ENCODE results near the gene AGR3.

Gene AGR3

GRCh38 chr7:16826060-16826459 lies 55.7 kb downstream of the AGR3 start:
- DNase-seq (ENCODE audit: low read depth) = no peak

GRCh38 chr7:16822029-16822428 lies 59.8 kb downstream of the AGR3 start:
- DNase-seq (ENCODE audit: low read depth) = no peak

- DNase-seq (ENCODE audit: low read depth) = no peak
Observed at GRCh38 chr7:16818732-16819131, 63.1 kb downstream of the AGR3 start.

- no peak for DNase-seq (ENCODE audit: low read depth)
Observed at GRCh38 chr7:16817536-16817935, 64.2 kb downstream of the AGR3 start.

GRCh38 chr7:16816824-16817223 lies 65.0 kb downstream of the AGR3 start:
- no peak for DNase-seq (ENCODE audit: low read depth)

- no peak for DNase-seq (ENCODE audit: low read depth)
Observed at GRCh38 chr7:16815001-16815400, 66.8 kb downstream of the AGR3 start.

GRCh38 chr7:16813232-16813616 lies 68.6 kb downstream of the AGR3 start:
- DNase-seq (ENCODE audit: low read depth) = no peak

GRCh38 chr7:16812542-16813231 lies 69.1 kb downstream of the AGR3 start:
- no peak for DNase-seq (ENCODE audit: low read depth)

- no peak for DNase-seq (ENCODE audit: low read depth)
Observed at GRCh38 chr7:16811551-16811950, 70.2 kb downstream of the AGR3 start.

- no peak for DNase-seq (ENCODE audit: low read depth)
Observed at GRCh38 chr7:16810573-16810972, 71.2 kb downstream of the AGR3 start.

- DNase-seq (ENCODE audit: low read depth) = no peak
Observed at GRCh38 chr7:16810112-16810511, 71.7 kb downstream of the AGR3 start.

Data from stimulated activated CD8-positive, alpha-beta memory T cell treated with anti-CD3 and anti-CD28 coated beads, Interleukin-12 subunit alpha, Interleukin-12 subunit beta, amount 100 ng/mL, for 1 hour (primary cell).